VCaP (cell line): ENCODE measurements around the gene HHIPL1.

Experiments
- H3K27ac ChIP-seq: fragments of 450-650 bp; 2 replicates; pipeline ENCODE4 v1.5.1; 2017
- CTCF ChIP-seq: fragments of 450-650 bp; conservative IDR thresholded peaks from 2 replicates; pipeline ENCODE4 v1.5.1; 2017; ENCODE audit warnings: mild to moderate bottlenecking, moderate library complexity

HHIPL1 gene

GRCh38 chr14:99675951-99676350, 31.0 kb downstream of the HHIPL1 start:
- no peak for TF ChIP-seq CTCF

GRCh38 chr14:99676657-99677056, 31.7 kb downstream of the HHIPL1 start:
- no peak for TF ChIP-seq CTCF

More at GRCh38 chr14:99675951-99676350, 31.0 kb downstream of the HHIPL1 start:
- H3K27ac ChIP-seq, result no peak overlapping the region

GRCh38 chr14:99677231-99678140, 32.6 kb downstream of the HHIPL1 start:
- H3K27ac ChIP-seq, result no peak overlapping the region
- TF ChIP-seq CTCF, result no peak

More at GRCh38 chr14:99676657-99677056, 31.7 kb downstream of the HHIPL1 start:
- no peak overlapping the region for H3K27ac ChIP-seq

GRCh38 chr14:99678198-99678597, 33.3 kb downstream of the HHIPL1 start:
- H3K27ac ChIP-seq, result no peak overlapping the region
- no peak for TF ChIP-seq CTCF

- TF ChIP-seq CTCF, result no peak
- H3K27ac ChIP-seq, result no peak overlapping the region
Measured at GRCh38 chr14:99679111-99679510, 34.2 kb downstream of the HHIPL1 start.

GRCh38 chr14:99679543-99679942, 34.6 kb downstream of the HHIPL1 start:
- no peak for TF ChIP-seq CTCF
- H3K27ac ChIP-seq, result no peak overlapping the region

GRCh38 chr14:99679996-99680395, 35.1 kb downstream of the HHIPL1 start:
- no peak overlapping the region for H3K27ac ChIP-seq
- TF ChIP-seq CTCF, result no peak
